Stomach (tissue), 4 donors: ENCODE results near the gene ZNF444.
"Not testable (repeated sequence)": the region's sequence is repeated elsewhere in the genome, so short reads cannot be mapped to it uniquely, and the experiment has no call there.

Experiments
- CTCF ChIP-seq, 7 experiments: fragments of 450-650 bp in 4 of 7; fragments of 200-600 bp in 3 of 7; sonication (generic) in 3 of 7; IDR thresholded peaks; one replicate each; pipeline ENCODE4 v1.5.1; 2016 to 2019; ENCODE audit warnings: antibody characterized with exemption in 7 of 7, control low read depth in 2 of 7, mild to moderate bottlenecking in 1 of 7
- POLR2AphosphoS5 ChIP-seq, 3 donors: sonication (generic); formaldehyde crosslinking; IDR thresholded peaks; one replicate each; pipeline ENCODE4 v1.6.1; 2016; ENCODE audit warnings: antibody characterized with exemption in 3 of 3

DNA sequence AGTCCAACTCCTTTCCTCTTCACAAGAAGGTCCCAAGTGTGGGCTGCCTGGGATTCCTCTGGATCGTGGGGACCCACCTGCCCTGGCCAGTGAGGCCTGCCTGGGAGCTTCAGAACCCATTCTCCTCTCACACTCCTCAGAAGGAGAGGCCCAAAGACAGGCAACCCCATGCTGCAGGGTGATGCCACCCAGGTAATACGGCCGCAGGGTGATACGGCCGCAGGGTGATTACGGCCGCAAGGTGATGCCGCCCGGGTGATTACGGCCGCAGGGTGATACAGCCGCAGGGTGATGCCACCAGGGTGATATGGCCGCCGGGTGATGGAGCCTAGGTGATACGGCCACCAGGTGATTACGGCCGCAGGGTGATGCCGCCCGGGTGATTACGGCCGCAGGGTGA lies 42.9 kb upstream of the ZNF444 start:
- not testable (repeated sequence) for TF ChIP-seq CTCF, POLR2AphosphoS5 (IDR thresholded peaks at IDR 0.05)
